ENCODE measurements around the gene ADAMTS4. TPM values are rescaled to one million over a fixed set of nuclear protein-coding genes. Genes with fewer than 3 reads are reported as not detected.

The ADAMTS4 gene
- total and polyA plus RNA-seq, 2 of the 4 experiments (the other 2 are of a cell fraction) = 0.39 to 0.72 TPM

- Histone ChIP-seq H3K4me3 (ENCODE audit: insufficient read depth, low read depth, low read length) (no peak overlapping the region), H2BK120ac (ENCODE audit: low read depth, low read length) (no peak overlapping the region), H3K14ac (replicated peaks; ENCODE audit: low read depth, low read length) (no peak overlapping the region), H3K79me1 (ENCODE audit: low read depth in 1 of 2, low read length in 2 of 2) (peaks cover 13 to 41% of the 10 kb centered on the region in 2 experiments; a peak in 3 of 4 replicates), H3K4ac (ENCODE audit: low read depth, low read length) (no peak overlapping the region), H4K8ac (ENCODE audit: low read depth in 2 of 2, low read length in 2 of 2) (no peak overlapping the region), H4K91ac (ENCODE audit: insufficient read depth, low read depth, low read length) (no peak overlapping the region), H2BK20ac (ENCODE audit: low read depth, low read length) (no peak overlapping the region), H2BK5ac (ENCODE audit: low read depth, low read length, poor library complexity, severe bottlenecking) (no peak overlapping the region), H4K5ac (ENCODE audit: low read depth, low read length) (no peak overlapping the region), H3K56ac (ENCODE audit: extremely low read depth, insufficient read depth, low read length) (no peak overlapping the region), H3K4me1 (ENCODE audit: control insufficient read depth, insufficient read depth, low read length) (no peaks in the 10 kb centered on the region), H3K4me2 (ENCODE audit: low read depth, low read length) (no peak overlapping the region), H3K23ac (ENCODE audit: low read depth, low read length) (no peak overlapping the region), H3K18ac (ENCODE audit: low read depth, low read length) (no peak overlapping the region), H2AK5ac (ENCODE audit: low read depth, low read length) (no peak overlapping the region), H3K36me3 (ENCODE audit: control insufficient read depth, insufficient read depth, low read length) (no peaks in the 10 kb centered on the region), H2BK15ac (ENCODE audit: low read depth, low read length) (no peak overlapping the region), H2AK9ac (replicated peaks; ENCODE audit: low read depth, low read length, poor library complexity) (no peak overlapping the region), H4K20me1 (ENCODE audit: insufficient read depth, low read length) (no peaks in the 10 kb centered on the region; the same call in 1 of the 2 replicates), H3K27ac (ENCODE audit: insufficient read depth, low read length) (no peak overlapping the region), H3K27me3 (ENCODE audit: control insufficient read depth, insufficient read depth, low read length) (no peaks in the 10 kb centered on the region), H3K9me1 (ENCODE audit: insufficient read depth, low read length) (no peaks in the 10 kb centered on the region; the same call in 1 of the 2 replicates), H3K9ac (ENCODE audit: low read depth, low read length) (no peak overlapping the region), H2AFZ (replicated peaks; ENCODE audit: low read length, poor library complexity) (no peak overlapping the region), H3K9me3 (ENCODE audit: control insufficient read depth, insufficient read depth, low read length) (no peaks in the 10 kb centered on the region)
- dilution Hi-C loops (cut with HindIII; ENCODE audit: low sequenced_read_pairs, unreplicated experiment) = no loop called here
- ChIA-PET CTCF (no interaction called here), POLR2A (ENCODE audit: unreplicated experiment) (no interaction called here)
- in situ Hi-C loops (cut with MboI; ENCODE audit: low sequenced_read_pairs) = no loop called here
- WGBS, 2 experiments (ENCODE audit: extremely low coverage in 2 of 2, insufficient read length in 1 of 2) = no CpG with 5 or more reads among the region's 3 CpGs
- TF ChIP-seq RFX5 (IDR thresholded peaks at IDR 0.05; ENCODE audit: low read depth, low read length) = no peak
- no peak for DNase-seq
- no TSS peak for BruUV-seq (replicated peaks)
- intact Hi-C loops (cut with micrococcal nuclease) = loop anchor here (2.0 kb wide), 1 partner anchor 411 kb away; no protein-coding TSS in a partner anchor
- ATAC-seq (ENCODE audit: low read depth) = no peak
Observed at GRCh38 chr1:161137881-161138280, 61.0 kb downstream of the ADAMTS4 start.

Small RNA genes lying within 50 kb of the gene (microRNA-seq; reads per million reads assigned to microRNA genes)
- gene MIR5187 (ENCODE audit: unreplicated experiment) = not detected
- not detected for gene RF01225 (ENCODE audit: insufficient read depth, insufficient read length)

Small RNA genes lying within 50 kb of the gene (small RNA-seq; reads per million reads assigned to genes)
- 0 reads per million in 5 experiments for gene RF01225

Other genes starting within 250 kb of the ADAMTS4 start
- gene ITLN2, start 244.2 kb downstream of the ADAMTS4 start, total RNA-seq (2012; rRNA removed) = not detected in 2 replicates
- gene ITLN2, start 244.2 kb downstream of the ADAMTS4 start, polyA plus RNA-seq (2012; rRNA removed) = not detected in 2 replicates
- gene F11R, start 177.9 kb downstream of the ADAMTS4 start, total RNA-seq (2012; rRNA removed) = 0.83 and 2.2 TPM in 2 replicates
- gene F11R, start 177.9 kb downstream of the ADAMTS4 start, polyA plus RNA-seq (2012; rRNA removed) = 0.47 and 0.79 TPM in 2 replicates
- gene TSTD1, start 160.1 kb downstream of the ADAMTS4 start, total RNA-seq (2012; rRNA removed) = not detected in 2 replicates
- 0.21 TPM in 1 of 2 replicates, not detected in the other for gene TSTD1, start 160.1 kb downstream of the ADAMTS4 start, polyA plus RNA-seq (2012; rRNA removed)
- gene USF1, start 153.1 kb downstream of the ADAMTS4 start, total RNA-seq (2012; rRNA removed) = 62.2 and 78.9 TPM in 2 replicates
- gene USF1, start 153.1 kb downstream of the ADAMTS4 start, polyA plus RNA-seq (2012; rRNA removed) = 34.6 and 37.1 TPM in 2 replicates
- gene ARHGAP30, start 129.2 kb downstream of the ADAMTS4 start, total RNA-seq (2012; rRNA removed) = not detected in 2 replicates
- 0.02 and 0.03 TPM in 2 replicates for gene ARHGAP30, start 129.2 kb downstream of the ADAMTS4 start, polyA plus RNA-seq (2012; rRNA removed)
- under 0.01 and 0.18 TPM in 2 replicates for gene NECTIN4, start 109.5 kb downstream of the ADAMTS4 start, total RNA-seq (2012; rRNA removed)
- 0.13 and 0.24 TPM in 2 replicates for gene NECTIN4, start 109.5 kb downstream of the ADAMTS4 start, polyA plus RNA-seq (2012; rRNA removed)
- gene KLHDC9, start 100.7 kb downstream of the ADAMTS4 start, total RNA-seq (2012; rRNA removed) = 0.18 TPM in 1 of 2 replicates, not detected in the other
- gene KLHDC9, start 100.7 kb downstream of the ADAMTS4 start, polyA plus RNA-seq (2012; rRNA removed) = 0.70 and 1.1 TPM in 2 replicates
- 62.4 and 166 TPM in 2 replicates for gene PFDN2, start 81.0 kb downstream of the ADAMTS4 start, total RNA-seq (2012; rRNA removed)
- gene PFDN2, start 81.0 kb downstream of the ADAMTS4 start, polyA plus RNA-seq (2012; rRNA removed) = 179 and 180 TPM in 2 replicates
- 22.8 TPM in 2 replicates for gene NIT1, start 80.9 kb downstream of the ADAMTS4 start, total RNA-seq (2012; rRNA removed)
- 33.2 and 33.6 TPM in 2 replicates for gene NIT1, start 80.9 kb downstream of the ADAMTS4 start, polyA plus RNA-seq (2012; rRNA removed)
- 35.3 and 47.9 TPM in 2 replicates for gene DEDD, start 66.4 kb downstream of the ADAMTS4 start, total RNA-seq (2012; rRNA removed)
- 40.2 and 47.1 TPM in 2 replicates for gene DEDD, start 66.4 kb downstream of the ADAMTS4 start, polyA plus RNA-seq (2012; rRNA removed)
- 134 and 137 TPM in 2 replicates for gene UFC1, start 45.1 kb downstream of the ADAMTS4 start, total RNA-seq (2012; rRNA removed)
- 113 and 140 TPM in 2 replicates for gene UFC1, start 45.1 kb downstream of the ADAMTS4 start, polyA plus RNA-seq (2012; rRNA removed)
- 3.3 and 6.3 TPM in 2 replicates for gene USP21, start 39.6 kb downstream of the ADAMTS4 start, total RNA-seq (2012; rRNA removed)
- 23.8 and 24.7 TPM in 2 replicates for gene USP21, start 39.6 kb downstream of the ADAMTS4 start, polyA plus RNA-seq (2012; rRNA removed)
- gene PPOX, start 32.6 kb downstream of the ADAMTS4 start, total RNA-seq (2012; rRNA removed) = 6.1 TPM in 2 replicates
- 14.3 and 14.8 TPM in 2 replicates for gene PPOX, start 32.6 kb downstream of the ADAMTS4 start, polyA plus RNA-seq (2012; rRNA removed)
- gene B4GALT3, start 21.5 kb downstream of the ADAMTS4 start, total RNA-seq (2012; rRNA removed) = 11.4 and 19.9 TPM in 2 replicates
- gene B4GALT3, start 21.5 kb downstream of the ADAMTS4 start, polyA plus RNA-seq (2012; rRNA removed) = 36.0 and 41.5 TPM in 2 replicates
- 85.5 and 122 TPM in 2 replicates for gene NDUFS2, start 3.3 kb upstream of the ADAMTS4 start, total RNA-seq (2012; rRNA removed)
- 101 and 103 TPM in 2 replicates for gene NDUFS2, start 3.3 kb upstream of the ADAMTS4 start, polyA plus RNA-seq (2012; rRNA removed)
- not detected in 2 replicates for gene FCER1G, start 16.2 kb upstream of the ADAMTS4 start, total RNA-seq (2012; rRNA removed)
- 0.44 and 0.57 TPM in 2 replicates for gene FCER1G, start 16.2 kb upstream of the ADAMTS4 start, polyA plus RNA-seq (2012; rRNA removed)
- gene APOA2, start 24.6 kb upstream of the ADAMTS4 start, total RNA-seq (2012; rRNA removed) = not detected in 2 replicates
- gene APOA2, start 24.6 kb upstream of the ADAMTS4 start, polyA plus RNA-seq (2012; rRNA removed) = not detected in 2 replicates
- gene TOMM40L, start 27.0 kb upstream of the ADAMTS4 start, total RNA-seq (2012; rRNA removed) = 11.4 and 12.5 TPM in 2 replicates
- 7.7 and 7.9 TPM in 2 replicates for gene TOMM40L, start 27.0 kb upstream of the ADAMTS4 start, polyA plus RNA-seq (2012; rRNA removed)
- not detected in 2 replicates for gene NR1I3, start 39.1 kb upstream of the ADAMTS4 start, total RNA-seq (2012; rRNA removed)
- gene NR1I3, start 39.1 kb upstream of the ADAMTS4 start, polyA plus RNA-seq (2012; rRNA removed) = not detected in 2 replicates
- not detected in 2 replicates for gene PCP4L1, start 59.7 kb upstream of the ADAMTS4 start, total RNA-seq (2012; rRNA removed)
- not detected in 2 replicates for gene PCP4L1, start 59.7 kb upstream of the ADAMTS4 start, polyA plus RNA-seq (2012; rRNA removed)
- 0.18 and 0.28 TPM in 2 replicates for gene MPZ, start 110.9 kb upstream of the ADAMTS4 start, total RNA-seq (2012; rRNA removed)
- 0.80 and 0.96 TPM in 2 replicates for gene MPZ, start 110.9 kb upstream of the ADAMTS4 start, polyA plus RNA-seq (2012; rRNA removed)
- 36.1 and 158 TPM in 2 replicates for gene SDHC, start 115.3 kb upstream of the ADAMTS4 start, total RNA-seq (2012; rRNA removed)
- 155 and 235 TPM in 2 replicates for gene SDHC, start 115.3 kb upstream of the ADAMTS4 start, polyA plus RNA-seq (2012; rRNA removed)
- gene CFAP126, start 168.8 kb upstream of the ADAMTS4 start, total RNA-seq (2012; rRNA removed) = not detected in 2 replicates
- not detected in 2 replicates for gene CFAP126, start 168.8 kb upstream of the ADAMTS4 start, polyA plus RNA-seq (2012; rRNA removed)

Data from IMR-90 (cell line).